SK-N-SH (cell line): ENCODE data around the gene MED15. TPM values are rescaled to one million over a fixed set of nuclear protein-coding genes. Genes with fewer than 3 reads are reported as not detected.

Source experiments
- CTCF ChIA-PET: fragments of 300-600, 350-600 bp; formaldehyde crosslinking; extraction: SDS; loops from one replicate; lab custom pipeline; 2021; lab: Yijun Ruan, JAX
- POLR2A ChIA-PET: fragments of 350-600 bp; sonication (Branson Sonifier 250); formaldehyde crosslinking; extraction: SDS; loops from one replicate; lab custom pipeline; 2020; ENCODE audit warnings: antibody characterized with exemption, inconsistent platforms; lab: Yijun Ruan, JAX
- DNase-seq: peaks from one replicate; pipeline ENCODE4 v3.0.0; 2012
- H2AFZ ChIP-seq: fragments of 200-600 bp; sonication (generic); 2 replicates; pipeline ENCODE4 v1.8.1; 2016; ENCODE audit warnings: antibody characterized with exemption, mild to moderate bottlenecking, low read depth
- H3F3A ChIP-seq: fragments of 200-600 bp; sonication (generic); replicated peaks from 2 replicates; pipeline ENCODE3; 2016; ENCODE audit warnings: antibody characterized with exemption, mild to moderate bottlenecking; ENCODE audit not compliant: insufficient read depth
- H3K27ac ChIP-seq, 2 experiments: fragments of 200-500 bp in 1 of 2; fragments of 200-600 bp in 1 of 2; sonication (Bioruptor generic) in 1 of 2; sonication (generic), shearing (Covaris generic) in 1 of 2; 2 replicates each; pipeline versions ENCODE4 v1.5.1 to v1.6.1; 2014 to 2016; ENCODE audit warnings: low read depth in 2 of 2, inconsistent platforms in 1 of 2, low read length in 1 of 2, mild to moderate bottlenecking in 1 of 2, mixed read lengths in 1 of 2
- H3K27me3 ChIP-seq: fragments of 200-600 bp; sonication (generic), shearing (Covaris generic); 2 replicates; pipeline ENCODE4 v1.6.1; 2016; ENCODE audit warnings: mixed run types; ENCODE audit not compliant: insufficient read depth
- H3K36me3 ChIP-seq, 2 experiments: fragments of 200-500 bp in 1 of 2; fragments of 200-600 bp in 1 of 2; sonication (Bioruptor generic) in 1 of 2; sonication (generic) in 1 of 2; replicated peaks in 1 of 2; 2 replicates each; pipeline versions ENCODE3 to v1.5.1; 2014 to 2016; ENCODE audit warnings: low read length in 1 of 2, mild to moderate bottlenecking in 1 of 2; ENCODE audit not compliant: insufficient read depth in 2 of 2, control insufficient read depth in 1 of 2
- H3K4me1 ChIP-seq, 2 experiments: fragments of 200-500 bp in 1 of 2; fragments of 200-600 bp in 1 of 2; sonication (Bioruptor generic) in 1 of 2; sonication (generic), shearing (Covaris generic) in 1 of 2; 2 replicates each; pipeline versions ENCODE4 v1.5.1 to v1.6.1; 2014 to 2016; ENCODE audit warnings: low read depth in 1 of 2, low read length in 1 of 2, mixed run types in 1 of 2; ENCODE audit not compliant: insufficient read depth in 2 of 2, control insufficient read depth in 1 of 2
- H3K4me2 ChIP-seq: fragments of 200-600 bp; sonication (generic), shearing (Covaris generic); 2 replicates; pipeline ENCODE4 v1.6.1; 2017; ENCODE audit warnings: mixed run types
- H3K4me3 ChIP-seq, 2 experiments: fragments of 200-500 bp in 1 of 2; fragments of 200-600 bp in 1 of 2; sonication (Bioruptor generic) in 1 of 2; sonication (generic), shearing (Covaris generic) in 1 of 2; 2 replicates each; pipeline versions ENCODE4 v1.5.1 to v1.8.1; 2014 to 2016; ENCODE audit warnings: low read depth in 2 of 2, inconsistent platforms in 1 of 2, low read length in 1 of 2, mild to moderate bottlenecking in 1 of 2, mixed read lengths in 1 of 2, moderate library complexity in 1 of 2
- H3K79me2 ChIP-seq: fragments of 200-600 bp; sonication (generic); 2 replicates; pipeline ENCODE4 v1.8.1; 2017; ENCODE audit warnings: mild to moderate bottlenecking; ENCODE audit not compliant: insufficient read depth
- H3K9ac ChIP-seq: fragments of 200-600 bp; sonication (generic); 2 replicates; pipeline ENCODE4 v1.6.1; 2017; ENCODE audit warnings: mixed run types
- H3K9me2 ChIP-seq: fragments of 200-600 bp; sonication (generic); 2 replicates; pipeline ENCODE4 v1.6.1; 2017; ENCODE audit warnings: mixed run types
- H3K9me3 ChIP-seq: fragments of 200-600 bp; sonication (generic); 2 replicates; pipeline ENCODE4 v1.6.1; 2017; ENCODE audit warnings: mixed run types, mild to moderate bottlenecking, moderate library complexity
- H4K20me1 ChIP-seq: fragments of 200-600 bp; sonication (generic); 2 replicates; pipeline ENCODE4 v1.6.1; 2017; ENCODE audit warnings: mild to moderate bottlenecking, mixed run types; ENCODE audit not compliant: insufficient read depth
- EP300 ChIP-seq, 2 experiments: IDR thresholded peaks; 2 replicates each; pipeline versions ENCODE4 v1.4.0 to v1.6.1; 2012; ENCODE audit warnings: borderline replicate concordance in 1 of 2, low read depth in 1 of 2, low read length in 1 of 2
- EZH2phosphoT487 ChIP-seq: fragments of 200-600 bp; sonication (generic); IDR thresholded peaks from 2 replicates; pipeline ENCODE4 v1.6.1; 2017; ENCODE audit warnings: low read depth, mixed run types, mild to moderate bottlenecking, antibody characterized with exemption, moderate library complexity, borderline replicate concordance
- FOSL2 ChIP-seq: IDR thresholded peaks from 2 replicates; pipeline ENCODE4 v1.4.0; 2012; ENCODE audit warnings: low read depth, mild to moderate bottlenecking, moderate library complexity, borderline replicate concordance
- FOXJ3 ChIP-seq: sonication (generic); formaldehyde crosslinking; IDR thresholded peaks from 2 replicates; pipeline ENCODE4 v1.5.1; 2020; ENCODE audit warnings: mild to moderate bottlenecking, missing genetic modification reagents
- GATA2 ChIP-seq: sonication (generic); formaldehyde crosslinking; IDR thresholded peaks from 2 replicates; pipeline ENCODE4 v1.5.0; 2020; ENCODE audit warnings: mild to moderate bottlenecking, missing genetic modification reagents
- JUND ChIP-seq: IDR thresholded peaks from 2 replicates; pipeline ENCODE4 v1.4.0; 2012
- NRF1 ChIP-seq: IDR thresholded peaks from 2 replicates; pipeline ENCODE4 v1.6.1; 2012; ENCODE audit warnings: low read depth, mild to moderate bottlenecking, low read length
- RCOR1 ChIP-seq: fragments of 150-350 bp; IDR thresholded peaks from 2 replicates; pipeline ENCODE4 v1.6.1; 2017; ENCODE audit warnings: antibody characterized with exemption, low read length
- RXRA ChIP-seq: IDR thresholded peaks from 2 replicates; pipeline ENCODE4 v1.4.0; 2012; ENCODE audit warnings: low read depth, mild to moderate bottlenecking, borderline replicate concordance
- SIN3A ChIP-seq: IDR thresholded peaks from 2 replicates; pipeline ENCODE4 v1.6.1; 2012; ENCODE audit warnings: low read depth, mild to moderate bottlenecking, low read length, moderate library complexity, borderline replicate concordance
- SMC3 ChIP-seq: IDR thresholded peaks from 2 replicates; pipeline ENCODE4 v1.6.1; 2012; ENCODE audit warnings: low read depth, low read length, improper control_type of control experiment
- TCF12 ChIP-seq: IDR thresholded peaks from 2 replicates; pipeline ENCODE4 v1.4.0; 2012
- YY1 ChIP-seq: IDR thresholded peaks from 2 replicates; pipeline ENCODE4 v1.4.0; 2012; ENCODE audit warnings: low read depth, mild to moderate bottlenecking
- WGBS: methylation state at CpG from one replicate; pipeline ENCODE4 v1.1.6; 2017; ENCODE audit warnings: low lambda C conversion rate; 5-methylcytosine and 5-hydroxymethylcytosine counted together
- polyA plus RNA-seq, 3 experiments: library from polyadenylated mRNA; depleted of rRNA; stranded (reverse); fragments of >200 nt; gene quantifications; 2 replicates each; pipeline ENCODE4 v1.2.3, GENCODE V29; 2012
- TF ChIP-seq, protein P1 (sequence below): IDR thresholded peaks from 2 replicates; pipeline ENCODE4 v1.4.0; 2012; ENCODE audit warnings: low read depth
- TF ChIP-seq, protein P2 (sequence below): IDR thresholded peaks from 2 replicates; pipeline ENCODE4 v1.6.1; 2012; ENCODE audit warnings: mild to moderate bottlenecking, low read depth, low read length, moderate library complexity
- TF ChIP-seq, protein P3 (sequence below): IDR thresholded peaks from 2 replicates; pipeline ENCODE4; 2012
- TF ChIP-seq, protein P4 (sequence below): fragments of 150-350 bp; IDR thresholded peaks from 2 replicates; pipeline ENCODE4 v1.6.1; 2017; ENCODE audit warnings: antibody characterized with exemption, low read length, low read depth, borderline replicate concordance
- TF ChIP-seq, protein P5 (sequence below): fragments of 200-600 bp; sonication (generic); IDR thresholded peaks from 2 replicates; pipeline ENCODE4 v1.6.1; 2017; ENCODE audit warnings: antibody characterized with exemption, mild to moderate bottlenecking, moderate library complexity

Gene MED15
- polyA plus RNA-seq, 1 of the 3 experiments (the other 2 are of a cell fraction) = 45.1 TPM

DNA sequence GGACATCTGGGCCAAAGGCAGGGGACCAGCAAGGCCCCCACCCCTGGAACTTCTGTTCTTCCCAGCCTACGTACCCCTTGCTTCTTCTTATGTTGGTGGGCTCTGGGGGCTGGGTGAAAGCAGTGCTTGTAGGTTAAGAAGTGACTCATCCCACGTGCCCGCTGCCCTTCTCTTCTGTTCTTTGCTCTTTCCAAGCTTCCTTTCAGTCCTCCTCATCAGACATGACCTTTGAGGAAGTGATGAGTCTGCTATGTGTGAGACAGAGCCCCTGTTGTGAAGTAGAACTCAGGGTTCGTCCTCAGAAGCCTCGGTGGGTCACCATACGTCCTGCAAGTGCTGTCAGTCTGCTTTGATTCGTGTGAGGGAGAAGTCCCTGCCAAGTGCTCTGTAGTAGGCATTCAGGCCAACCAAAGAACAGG lies 12.7 kb downstream of the MED15 start:
- peaks cover 32 to 47% of the 10 kb centered on the region in 2 experiments for H3K4me1 ChIP-seq
- 25% methylated on average over 7 of the region's 7 CpGs for WGBS
- peak overlapping the region; percentile 66 for H3K4me2 ChIP-seq
- CTCF ChIA-PET = interaction anchor here (0.5 to 0.9 kb wide), 2 partner anchors 10 to 1373 kb away, joined by 3 read pairs; no protein-coding TSS in a partner anchor
- peaks cover 94% of the 10 kb centered on the region for H4K20me1 ChIP-seq
- no peaks in the 10 kb centered on the region for H3K9me3 ChIP-seq
- peaks cover 13 to 23% of the 10 kb centered on the region in 2 experiments for H3K36me3 ChIP-seq
- peaks cover 100% of the 10 kb centered on the region for H3K79me2 ChIP-seq
- no peak overlapping the region for H3K4me3 ChIP-seq
- no peaks in the 10 kb centered on the region for H3K27me3 ChIP-seq
- H3K9ac ChIP-seq = peak overlapping the region; percentile 45; the same call in 1 of the 2 replicates
- peak overlapping the region in 1 of 2 experiments; percentile 84; a peak in 2 of 4 replicates for H3K27ac ChIP-seq
- H3F3A ChIP-seq = peaks cover 34% of the 10 kb centered on the region
- TF ChIP-seq FOSL2 = peak; percentile 71
- no peak for TF ChIP-seq SIN3A
- TF ChIP-seq JUND = peak; percentile 37
- TF ChIP-seq RXRA = 0 out of 2 replicates have a peak, but pooled peaks have one; percentile 15
- TF ChIP-seq, protein P1, sequence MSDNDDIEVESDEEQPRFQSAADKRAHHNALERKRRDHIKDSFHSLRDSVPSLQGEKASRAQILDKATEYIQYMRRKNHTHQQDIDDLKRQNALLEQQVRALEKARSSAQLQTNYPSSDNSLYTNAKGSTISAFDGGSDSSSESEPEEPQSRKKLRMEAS = peak; percentile 87
- TF ChIP-seq, protein P2, sequence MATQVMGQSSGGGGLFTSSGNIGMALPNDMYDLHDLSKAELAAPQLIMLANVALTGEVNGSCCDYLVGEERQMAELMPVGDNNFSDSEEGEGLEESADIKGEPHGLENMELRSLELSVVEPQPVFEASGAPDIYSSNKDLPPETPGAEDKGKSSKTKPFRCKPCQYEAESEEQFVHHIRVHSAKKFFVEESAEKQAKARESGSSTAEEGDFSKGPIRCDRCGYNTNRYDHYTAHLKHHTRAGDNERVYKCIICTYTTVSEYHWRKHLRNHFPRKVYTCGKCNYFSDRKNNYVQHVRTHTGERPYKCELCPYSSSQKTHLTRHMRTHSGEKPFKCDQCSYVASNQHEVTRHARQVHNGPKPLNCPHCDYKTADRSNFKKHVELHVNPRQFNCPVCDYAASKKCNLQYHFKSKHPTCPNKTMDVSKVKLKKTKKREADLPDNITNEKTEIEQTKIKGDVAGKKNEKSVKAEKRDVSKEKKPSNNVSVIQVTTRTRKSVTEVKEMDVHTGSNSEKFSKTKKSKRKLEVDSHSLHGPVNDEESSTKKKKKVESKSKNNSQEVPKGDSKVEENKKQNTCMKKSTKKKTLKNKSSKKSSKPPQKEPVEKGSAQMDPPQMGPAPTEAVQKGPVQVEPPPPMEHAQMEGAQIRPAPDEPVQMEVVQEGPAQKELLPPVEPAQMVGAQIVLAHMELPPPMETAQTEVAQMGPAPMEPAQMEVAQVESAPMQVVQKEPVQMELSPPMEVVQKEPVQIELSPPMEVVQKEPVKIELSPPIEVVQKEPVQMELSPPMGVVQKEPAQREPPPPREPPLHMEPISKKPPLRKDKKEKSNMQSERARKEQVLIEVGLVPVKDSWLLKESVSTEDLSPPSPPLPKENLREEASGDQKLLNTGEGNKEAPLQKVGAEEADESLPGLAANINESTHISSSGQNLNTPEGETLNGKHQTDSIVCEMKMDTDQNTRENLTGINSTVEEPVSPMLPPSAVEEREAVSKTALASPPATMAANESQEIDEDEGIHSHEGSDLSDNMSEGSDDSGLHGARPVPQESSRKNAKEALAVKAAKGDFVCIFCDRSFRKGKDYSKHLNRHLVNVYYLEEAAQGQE = no peak
- TF ChIP-seq EP300 (IDR thresholded peaks at IDR 0.05; ENCODE audit: borderline replicate concordance in 1 of 2, low read depth in 1 of 2, low read length in 1 of 2) = 0 out of 4 replicates have a peak, but pooled peaks of 1 of the 2 experiments have one; percentile 12
- peak; percentile 24; the same call in 1 of the 2 replicates for TF ChIP-seq TCF12
- DNase-seq = no peak
- no peaks in the 10 kb centered on the region for H3K9me2 ChIP-seq
- no peak overlapping the region for H2AFZ ChIP-seq
- POLR2A ChIA-PET = no interaction called here

DNA sequence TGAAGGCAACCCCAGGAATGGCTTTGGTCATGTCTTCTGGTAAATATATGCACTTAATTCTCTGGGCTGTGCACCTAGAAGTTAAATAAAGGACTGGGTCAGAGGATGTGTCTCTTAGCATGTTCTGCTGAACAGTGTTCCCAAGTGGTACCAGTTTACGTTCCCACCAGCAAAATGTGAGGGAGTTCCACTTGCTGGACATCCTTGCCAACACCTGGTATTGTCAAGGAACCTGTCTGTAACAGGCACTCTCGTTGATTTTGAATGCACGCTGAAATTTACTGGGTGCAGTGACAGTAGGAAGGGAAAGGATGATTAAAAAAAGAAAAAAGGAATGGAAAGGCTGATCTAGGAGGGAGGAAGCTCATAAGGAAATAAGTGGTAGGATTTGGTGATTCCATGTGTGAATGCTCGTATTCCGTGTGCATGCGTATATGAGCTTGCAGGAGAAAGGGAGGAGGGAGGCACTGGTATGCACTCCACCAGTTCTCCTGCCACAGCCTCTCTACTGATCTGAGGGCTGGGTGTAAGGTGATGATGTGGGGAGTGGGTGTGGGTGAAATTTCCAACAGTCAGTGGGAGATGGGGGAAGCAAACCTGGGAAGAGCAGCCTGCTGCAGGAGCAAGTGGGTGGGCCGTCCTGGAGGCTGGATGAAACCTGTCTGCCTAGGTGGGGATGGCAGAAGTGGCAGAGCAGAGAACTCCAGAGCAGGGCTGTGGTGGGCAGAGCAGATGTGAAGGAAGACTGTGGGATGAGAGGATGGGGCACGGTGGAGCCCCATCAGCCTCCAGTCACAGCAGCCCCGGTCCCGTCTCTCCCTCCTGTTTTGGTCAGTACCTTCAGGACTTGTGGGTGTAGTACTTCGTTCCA lies 15.0 kb downstream of the MED15 start:
- Histone ChIP-seq H3K27me3 (no peaks in the 10 kb centered on the region), H3K36me3 (peaks cover 13 to 20% of the 10 kb centered on the region in 2 experiments), H3K9me3 (no peaks in the 10 kb centered on the region), H3F3A (peaks cover 56% of the 10 kb centered on the region), H3K4me2 (no peak overlapping the region), H4K20me1 (peaks cover 84% of the 10 kb centered on the region), H3K9me2 (no peaks in the 10 kb centered on the region), H3K9ac (no peak overlapping the region), H3K27ac (peak overlapping the region; percentile 75 to 95; a peak in 3 of 4 replicates), H3K79me2 (peaks cover 93% of the 10 kb centered on the region), H3K4me1 (peaks cover 35 to 57% of the 10 kb centered on the region in 2 experiments), H2AFZ (no peak overlapping the region), H3K4me3 (no peak overlapping the region)
- 89% methylated on average over 11 of the region's 11 CpGs for WGBS
- no peak for DNase-seq
- ChIA-PET POLR2A (no interaction called here), CTCF (no interaction called here)
- no peak for TF ChIP-seq NRF1
- no peak for TF ChIP-seq EZH2phosphoT487
- no peak for TF ChIP-seq SMC3
- TF ChIP-seq, protein P3, sequence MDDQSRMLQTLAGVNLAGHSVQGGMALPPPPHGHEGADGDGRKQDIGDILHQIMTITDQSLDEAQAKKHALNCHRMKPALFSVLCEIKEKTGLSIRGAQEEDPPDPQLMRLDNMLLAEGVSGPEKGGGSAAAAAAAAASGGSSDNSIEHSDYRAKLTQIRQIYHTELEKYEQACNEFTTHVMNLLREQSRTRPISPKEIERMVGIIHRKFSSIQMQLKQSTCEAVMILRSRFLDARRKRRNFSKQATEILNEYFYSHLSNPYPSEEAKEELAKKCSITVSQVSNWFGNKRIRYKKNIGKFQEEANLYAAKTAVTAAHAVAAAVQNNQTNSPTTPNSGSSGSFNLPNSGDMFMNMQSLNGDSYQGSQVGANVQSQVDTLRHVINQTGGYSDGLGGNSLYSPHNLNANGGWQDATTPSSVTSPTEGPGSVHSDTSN = no peak
- no peak for TF ChIP-seq RCOR1
- TF ChIP-seq, protein P4, sequence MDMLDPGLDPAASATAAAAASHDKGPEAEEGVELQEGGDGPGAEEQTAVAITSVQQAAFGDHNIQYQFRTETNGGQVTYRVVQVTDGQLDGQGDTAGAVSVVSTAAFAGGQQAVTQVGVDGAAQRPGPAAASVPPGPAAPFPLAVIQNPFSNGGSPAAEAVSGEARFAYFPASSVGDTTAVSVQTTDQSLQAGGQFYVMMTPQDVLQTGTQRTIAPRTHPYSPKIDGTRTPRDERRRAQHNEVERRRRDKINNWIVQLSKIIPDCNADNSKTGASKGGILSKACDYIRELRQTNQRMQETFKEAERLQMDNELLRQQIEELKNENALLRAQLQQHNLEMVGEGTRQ = no peak
- TF ChIP-seq JUND = no peak
- no peak for TF ChIP-seq YY1
- TF ChIP-seq, protein P5, sequence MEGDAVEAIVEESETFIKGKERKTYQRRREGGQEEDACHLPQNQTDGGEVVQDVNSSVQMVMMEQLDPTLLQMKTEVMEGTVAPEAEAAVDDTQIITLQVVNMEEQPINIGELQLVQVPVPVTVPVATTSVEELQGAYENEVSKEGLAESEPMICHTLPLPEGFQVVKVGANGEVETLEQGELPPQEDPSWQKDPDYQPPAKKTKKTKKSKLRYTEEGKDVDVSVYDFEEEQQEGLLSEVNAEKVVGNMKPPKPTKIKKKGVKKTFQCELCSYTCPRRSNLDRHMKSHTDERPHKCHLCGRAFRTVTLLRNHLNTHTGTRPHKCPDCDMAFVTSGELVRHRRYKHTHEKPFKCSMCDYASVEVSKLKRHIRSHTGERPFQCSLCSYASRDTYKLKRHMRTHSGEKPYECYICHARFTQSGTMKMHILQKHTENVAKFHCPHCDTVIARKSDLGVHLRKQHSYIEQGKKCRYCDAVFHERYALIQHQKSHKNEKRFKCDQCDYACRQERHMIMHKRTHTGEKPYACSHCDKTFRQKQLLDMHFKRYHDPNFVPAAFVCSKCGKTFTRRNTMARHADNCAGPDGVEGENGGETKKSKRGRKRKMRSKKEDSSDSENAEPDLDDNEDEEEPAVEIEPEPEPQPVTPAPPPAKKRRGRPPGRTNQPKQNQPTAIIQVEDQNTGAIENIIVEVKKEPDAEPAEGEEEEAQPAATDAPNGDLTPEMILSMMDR = no peak
- TF ChIP-seq FOXJ3 (CRISPR knock-in tag) = no peak
- no peak for TF ChIP-seq GATA2
